C4-2B (cell line): Measurements from ENCODE around the gene SPACA6.

Experiments used
- H3K27ac ChIP-seq: fragments of 450-650 bp; 2 replicates; pipeline ENCODE4 v1.5.1; 2017
- CTCF ChIP-seq: fragments of 450-650 bp; conservative IDR thresholded peaks from 2 replicates; pipeline ENCODE4 v1.5.1; 2017; ENCODE audit warnings: mild to moderate bottlenecking
- ZFX ChIP-seq: fragments of 450-650 bp; IDR thresholded peaks from 2 replicates; pipeline ENCODE4 v1.6.1; 2017

The SPACA6 gene

DNA sequence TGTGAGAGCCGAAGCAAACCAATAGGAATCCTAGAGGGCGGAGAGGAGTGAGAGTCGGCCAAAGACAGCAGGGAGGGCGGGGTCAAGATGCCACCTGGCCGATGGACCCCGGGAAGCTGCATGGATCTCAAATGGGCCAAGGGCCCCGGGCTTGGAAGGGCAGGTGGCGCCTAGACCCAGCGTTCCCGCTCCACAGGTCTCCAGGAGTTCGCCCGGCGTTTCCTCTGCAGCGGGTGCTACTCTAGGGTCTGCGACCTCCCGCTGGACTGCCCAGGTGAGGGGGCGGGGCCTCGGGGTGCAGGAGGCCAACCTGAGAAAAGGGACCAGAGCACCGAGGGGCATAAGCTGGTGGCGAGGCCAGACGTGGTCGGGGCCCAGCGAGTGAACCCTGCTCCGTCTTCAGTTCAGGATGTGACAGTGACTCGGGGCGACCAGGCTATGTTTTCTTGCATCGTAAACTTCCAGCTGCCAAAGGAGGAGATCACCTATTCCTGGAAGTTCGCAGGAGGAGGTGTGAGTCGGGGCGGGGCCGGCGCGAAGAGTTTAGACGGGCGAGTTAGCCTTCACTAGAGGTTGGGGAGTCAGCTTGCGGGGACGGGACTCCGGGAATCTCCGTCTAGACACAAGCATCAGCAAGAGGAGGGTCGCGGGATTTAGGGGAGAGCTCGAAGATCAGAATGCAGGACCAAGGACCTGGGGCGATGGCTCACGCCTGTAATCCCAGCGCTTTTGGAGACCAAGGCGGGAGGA is 9.9 kb downstream of the SPACA6 start:
- no peak for TF ChIP-seq ZFX
- no peak overlapping the region for H3K27ac ChIP-seq

DNA sequence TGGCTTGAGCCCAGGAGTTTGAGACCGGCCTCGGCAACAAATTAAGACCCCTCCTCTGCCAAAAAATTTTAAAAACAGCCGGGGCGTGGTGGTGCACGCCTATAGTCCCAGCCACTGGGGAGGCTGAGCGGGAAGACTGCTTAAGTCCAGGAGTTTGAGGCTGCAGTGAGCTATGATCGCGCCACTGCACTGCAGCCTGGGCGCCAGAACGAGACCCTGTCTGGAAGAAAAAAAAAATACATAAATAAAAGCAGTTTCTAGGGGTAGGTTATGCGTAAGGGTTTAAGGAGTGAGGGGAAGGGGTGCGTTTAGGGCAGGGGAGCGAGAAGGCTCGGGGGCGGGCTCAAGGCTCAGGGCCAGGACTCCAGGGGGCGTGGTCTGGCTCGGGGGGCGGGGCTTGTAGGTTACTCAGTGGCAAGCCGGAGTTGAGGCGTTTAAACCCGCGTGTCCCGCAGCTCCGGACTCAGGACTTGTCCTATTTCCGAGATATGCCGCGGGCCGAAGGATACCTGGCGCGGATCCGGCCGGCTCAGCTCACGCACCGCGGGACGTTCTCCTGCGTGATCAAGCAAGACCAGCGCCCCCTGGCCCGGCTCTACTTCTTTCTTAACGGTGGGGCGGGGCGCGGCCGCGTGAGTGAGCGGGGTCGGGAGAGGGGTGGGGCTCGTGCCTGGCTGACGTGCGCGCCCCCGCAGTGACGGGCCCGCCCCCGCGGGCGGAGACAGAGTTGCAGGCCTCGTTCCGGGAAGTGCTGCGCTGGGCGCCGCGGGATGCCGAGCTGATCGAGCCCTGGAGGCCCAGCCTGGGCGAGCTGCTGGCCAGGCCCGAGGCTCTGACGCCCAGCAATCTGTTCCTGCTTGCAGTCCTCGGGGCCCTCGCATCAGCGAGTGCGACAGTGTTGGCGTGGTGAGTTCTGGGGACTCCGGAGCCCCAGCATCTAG is 10.7 kb downstream of the SPACA6 start:
- peak overlapping the region; percentile 92 for H3K27ac ChIP-seq
- peak; percentile 57 for TF ChIP-seq CTCF
- TF ChIP-seq ZFX: peak; percentile 81; the same call in 1 of the 2 replicates

DNA sequence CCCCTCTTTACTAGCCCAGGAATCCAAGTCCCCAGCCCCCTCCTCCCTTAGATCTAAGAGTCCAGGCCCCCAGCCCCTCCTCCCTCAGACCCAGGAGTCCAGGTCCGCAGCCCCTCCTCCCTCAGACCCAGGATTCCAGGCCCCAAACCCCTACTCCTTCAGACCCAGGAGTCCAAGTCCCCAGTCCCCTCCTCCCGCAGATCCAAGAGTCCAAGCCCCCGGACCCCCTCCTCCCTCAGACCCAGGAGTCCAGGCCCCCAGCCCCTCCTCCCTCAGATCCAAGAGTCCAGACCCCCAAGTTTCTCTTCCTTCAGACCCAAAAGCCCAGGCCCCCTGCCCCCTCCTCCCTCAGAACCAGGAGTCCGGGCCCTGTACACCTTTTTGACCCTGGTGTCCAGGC is 11.5 kb downstream of the SPACA6 start:
- H3K27ac ChIP-seq: peak overlapping the region; percentile 92
- TF ChIP-seq ZFX (no peak), CTCF (no peak)

DNA sequence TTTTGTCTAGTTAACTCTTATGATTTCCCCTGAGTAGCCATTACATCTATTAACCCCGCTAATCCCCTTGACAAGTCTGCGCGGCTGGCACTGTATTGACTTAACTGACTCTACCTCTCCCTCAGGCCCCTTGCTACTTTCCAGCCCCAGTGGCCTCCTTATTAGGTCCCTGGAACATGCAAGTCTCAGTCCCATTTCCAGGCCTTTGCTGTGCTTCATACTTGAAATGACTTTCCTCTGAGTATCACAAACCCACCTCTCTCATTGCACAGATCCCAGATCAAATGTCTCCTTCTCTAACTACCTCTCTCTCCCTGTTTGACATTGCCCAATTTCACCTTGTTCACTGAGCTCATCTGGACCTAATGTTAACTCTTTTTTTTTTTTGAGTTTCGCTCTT is 13.2 kb downstream of the SPACA6 start:
- no peak overlapping the region for H3K27ac ChIP-seq
- no peak for TF ChIP-seq CTCF
- TF ChIP-seq ZFX: no peak

- TF ChIP-seq CTCF: no peak
- H3K27ac ChIP-seq: no peak overlapping the region
Observed at GRCh38 chr19:51706885-51707284, 13.8 kb downstream of the SPACA6 start.

DNA sequence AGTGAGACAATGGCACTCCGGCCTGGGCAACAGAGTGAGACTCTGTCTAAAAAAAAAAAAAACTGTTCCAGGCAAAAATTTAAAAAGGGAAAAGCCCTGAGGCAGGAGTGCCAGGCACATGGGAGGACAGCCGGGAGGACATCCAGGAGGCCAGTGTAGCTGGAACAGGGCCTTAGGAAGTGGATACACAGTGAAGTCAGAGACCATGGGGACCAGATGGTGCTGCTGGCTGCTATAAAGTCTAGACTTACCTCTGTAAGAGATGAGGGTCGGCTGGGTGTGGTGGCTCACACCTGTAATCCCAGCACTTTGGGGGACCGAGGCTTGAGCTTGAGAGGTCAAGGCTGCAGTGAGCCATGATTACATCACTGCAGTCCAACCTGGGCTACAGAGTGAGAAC is 15.7 kb downstream of the SPACA6 start:
- TF ChIP-seq CTCF (no peak), ZFX (no peak)
- H3K27ac ChIP-seq: no peak overlapping the region

DNA sequence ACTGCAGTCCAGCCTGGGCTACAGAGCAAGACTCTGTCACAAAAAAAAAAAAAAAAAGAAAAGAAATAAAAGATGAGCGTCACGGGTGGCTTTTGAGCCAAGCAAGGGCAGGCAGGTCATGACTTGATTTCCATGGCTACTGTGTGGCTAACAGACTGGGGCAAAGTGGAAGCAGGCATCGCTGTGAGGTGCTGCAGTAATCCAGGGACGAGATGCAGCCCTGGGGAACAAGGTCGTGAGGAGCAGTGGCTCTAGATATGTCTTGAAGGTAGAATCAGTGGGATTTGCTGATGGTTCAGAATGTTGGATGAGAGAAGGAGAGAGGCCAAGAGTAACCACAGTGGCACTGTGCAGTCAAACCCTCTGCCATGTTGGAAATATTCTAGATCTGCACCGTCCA is 16.4 kb downstream of the SPACA6 start:
- TF ChIP-seq CTCF (no peak), ZFX (no peak)
- H3K27ac ChIP-seq: no peak overlapping the region
